GM10248 (cell line): Measurements from ENCODE around the gene ARHGAP24.

Experiments used
- CTCF ChIA-PET: fragments of 300-600 bp; sonication (Branson Sonifier 250); formaldehyde crosslinking; extraction: SDS; loops from one replicate; lab custom pipeline; 2021; ENCODE audit warnings: antibody characterized with exemption; lab: Yijun Ruan, JAX
- POLR2A ChIA-PET: fragments of 350-650 bp; sonication (Branson Sonifier 250); formaldehyde crosslinking; extraction: SDS; loops from one replicate; lab custom pipeline; 2020; ENCODE audit warnings: antibody characterized with exemption; lab: Yijun Ruan, JAX
- DNase-seq: peaks from one replicate; pipeline ENCODE4 v3.0.0; 2012; ENCODE audit errors: extremely low spot score
- TF ChIP-seq, protein P1 (sequence below): IDR thresholded peaks from 2 replicates; pipeline ENCODE4 v1.5.1; 2012; ENCODE audit warnings: mild to moderate bottlenecking, low read depth; ENCODE audit errors: extremely low read depth, missing control alignments, control extremely low read depth

The ARHGAP24 gene

GRCh38 chr4:85737254-85737653, 262.3 kb downstream of the ARHGAP24 start:
- CTCF ChIA-PET: interaction anchor here (5.1 kb wide), 1 partner anchor 10 kb away, joined by 35 read pairs; no protein-coding TSS in a partner anchor

DNA sequence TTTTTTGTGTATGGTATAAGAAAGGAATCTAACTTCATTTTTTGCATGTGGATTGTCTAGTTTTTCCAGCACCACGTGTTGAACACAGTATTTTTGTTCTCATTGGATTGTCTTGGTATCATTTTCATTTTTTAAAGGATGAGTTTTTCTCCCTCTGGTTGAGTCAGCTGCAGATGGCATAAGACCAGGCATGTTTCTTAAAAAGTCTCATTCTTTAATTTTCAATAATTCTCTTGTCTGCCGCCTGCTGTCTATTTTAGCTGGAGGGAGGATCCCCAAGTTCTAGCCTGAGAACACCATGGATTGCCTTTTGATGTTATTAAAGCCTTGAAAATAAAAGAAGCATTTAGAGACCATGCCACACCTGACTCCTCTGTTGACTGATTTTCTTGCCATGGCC, 263.8 kb downstream of the ARHGAP24 start:
- TF ChIP-seq, protein P1, sequence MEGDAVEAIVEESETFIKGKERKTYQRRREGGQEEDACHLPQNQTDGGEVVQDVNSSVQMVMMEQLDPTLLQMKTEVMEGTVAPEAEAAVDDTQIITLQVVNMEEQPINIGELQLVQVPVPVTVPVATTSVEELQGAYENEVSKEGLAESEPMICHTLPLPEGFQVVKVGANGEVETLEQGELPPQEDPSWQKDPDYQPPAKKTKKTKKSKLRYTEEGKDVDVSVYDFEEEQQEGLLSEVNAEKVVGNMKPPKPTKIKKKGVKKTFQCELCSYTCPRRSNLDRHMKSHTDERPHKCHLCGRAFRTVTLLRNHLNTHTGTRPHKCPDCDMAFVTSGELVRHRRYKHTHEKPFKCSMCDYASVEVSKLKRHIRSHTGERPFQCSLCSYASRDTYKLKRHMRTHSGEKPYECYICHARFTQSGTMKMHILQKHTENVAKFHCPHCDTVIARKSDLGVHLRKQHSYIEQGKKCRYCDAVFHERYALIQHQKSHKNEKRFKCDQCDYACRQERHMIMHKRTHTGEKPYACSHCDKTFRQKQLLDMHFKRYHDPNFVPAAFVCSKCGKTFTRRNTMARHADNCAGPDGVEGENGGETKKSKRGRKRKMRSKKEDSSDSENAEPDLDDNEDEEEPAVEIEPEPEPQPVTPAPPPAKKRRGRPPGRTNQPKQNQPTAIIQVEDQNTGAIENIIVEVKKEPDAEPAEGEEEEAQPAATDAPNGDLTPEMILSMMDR: no peak
- no peak for DNase-seq
- ChIA-PET CTCF (interaction anchor here (1.4 to 5.1 kb wide), 2 partner anchors 9 to 18 kb away, joined by 3 to 35 read pairs; no protein-coding TSS in a partner anchor), POLR2A (no interaction called here)

More at GRCh38 chr4:85737254-85737653, 262.3 kb downstream of the ARHGAP24 start:
- POLR2A ChIA-PET: no interaction called here
- TF ChIP-seq, protein P1: no peak
- DNase-seq: no peak

- TF ChIP-seq, protein P1: no peak
- DNase-seq: no peak
- ChIA-PET POLR2A (no interaction called here), CTCF (interaction anchor here (1.4 to 2.4 kb wide), 3 partner anchors 8 to 235 kb away, joined by 3 to 9 read pairs (median 3); no protein-coding TSS in a partner anchor)
Measured at GRCh38 chr4:85740431-85740861, 265.5 kb downstream of the ARHGAP24 start.

DNA sequence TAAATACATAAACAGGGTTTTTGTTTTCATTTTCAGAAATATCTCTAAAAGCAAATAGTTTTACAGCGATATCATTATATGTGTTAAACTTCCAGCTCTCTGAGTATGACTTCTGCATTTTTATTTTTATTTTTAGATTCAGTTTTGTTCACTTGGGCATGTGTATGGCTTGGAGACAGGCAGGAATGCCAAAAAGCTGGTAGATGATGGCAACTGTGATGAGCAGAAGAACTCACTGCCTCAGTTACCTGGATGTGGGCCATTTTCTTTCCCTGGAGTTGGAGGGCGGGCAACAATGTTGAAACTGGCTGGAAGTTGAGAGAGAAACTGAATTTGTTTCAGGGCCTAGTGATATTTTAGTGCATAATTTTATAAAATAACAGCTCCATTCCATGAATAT, 266.4 kb downstream of the ARHGAP24 start:
- CTCF ChIA-PET: interaction anchor here (0.9 to 2.4 kb wide), 4 partner anchors 9 to 236 kb away, joined by 3 to 9 read pairs (median 3); no protein-coding TSS in a partner anchor
- TF ChIP-seq, protein P1: no peak
- DNase-seq: no peak
- POLR2A ChIA-PET: no interaction called here

GRCh38 chr4:85741921-85742591, 267.1 kb downstream of the ARHGAP24 start:
- TF ChIP-seq, protein P1: no peak
- ChIA-PET POLR2A (no interaction called here), CTCF (interaction anchor here (0.9 to 2.4 kb wide), 3 partner anchors 11 to 236 kb away, joined by 3 to 9 read pairs (median 3); no protein-coding TSS in a partner anchor)
- no peak for DNase-seq

GRCh38 chr4:85744950-85745349, 270.0 kb downstream of the ARHGAP24 start:
- ChIA-PET POLR2A (no interaction called here), CTCF (interaction anchor here (1.2 to 1.5 kb wide), 4 partner anchors 31 to 659 kb away, joined by 3 to 4 read pairs (median 3); no protein-coding TSS in a partner anchor)
- DNase-seq: no peak
- TF ChIP-seq, protein P1: no peak
